Sigmoid colon (tissue), 3 donors: ENCODE results near the gene WNT5A.

Source experiments
- CTCF ChIP-seq, 4 experiments: fragments of 450-650 bp in 3 of 4; fragments of 200-600 bp in 1 of 4; IDR thresholded peaks; one replicate each; pipeline ENCODE4 v1.5.1; 2016 to 2019; ENCODE audit warnings: antibody characterized with exemption in 4 of 4, mild to moderate bottlenecking in 3 of 4, moderate library complexity in 2 of 4
- POLR2A ChIP-seq, 2 donors: fragments of 450-650 bp; IDR thresholded peaks; one replicate each; pipeline ENCODE4 v1.6.1; 2016; ENCODE audit warnings: antibody characterized with exemption in 2 of 2, mild to moderate bottlenecking in 2 of 2, moderate library complexity in 2 of 2

GRCh38 chr3:55531321-55531720 lies 44.2 kb upstream of the WNT5A start:
- TF ChIP-seq POLR2A (IDR thresholded peaks at IDR 0.05) (no peak), CTCF (IDR thresholded peaks at IDR 0.05) (no peak)
